A673 (cell line): ENCODE measurements around the gene ADGRG1. TPM values are rescaled to one million over a fixed set of nuclear protein-coding genes. Genes with fewer than 3 reads are reported as not detected.

Source experiments
- BruUV-seq: library from RNA; stranded (reverse); fragments of 400-500 nt; replicated peaks from 2 replicates; lab custom pipeline; 2021; lab: Mats Ljungman, UMichigan
- CTCF ChIA-PET: fragments of 300-600 bp; sonication (Branson Sonifier 250); formaldehyde crosslinking; loops from one replicate; lab custom pipeline; 2022; ENCODE audit warnings: antibody characterized with exemption; lab: Charles Lee
- POLR2A ChIA-PET: fragments of 300-600 bp; sonication (Branson Sonifier 250); formaldehyde crosslinking; loops from one replicate; lab custom pipeline; 2022; ENCODE audit warnings: antibody characterized with exemption; ENCODE audit not compliant: low non-redundant PET; lab: Charles Lee
- DNase-seq: peaks from one replicate; pipeline ENCODE4 v3.0.0-alpha.2; 2015; ENCODE audit warnings: low spot score
- H3K27ac ChIP-seq: fragments of 200-600 bp; sonication (generic); 2 replicates; pipeline ENCODE4 v1.5.1; 2016; ENCODE audit warnings: mixed run types, low read depth, mild to moderate bottlenecking, mixed read lengths, antibody characterized with exemption, low read length; ENCODE audit not compliant: poor library complexity, severe bottlenecking
- H3K27me3 ChIP-seq: fragments of 200-600 bp; sonication (generic); replicated peaks from 2 replicates; pipeline ENCODE4 v1.6.1; 2017; ENCODE audit warnings: mixed run types, low read depth, mild to moderate bottlenecking, mixed read lengths, antibody characterized with exemption, low read length; ENCODE audit not compliant: insufficient read depth, poor library complexity
- H3K36me3 ChIP-seq: fragments of 200-600 bp; sonication (generic); 2 replicates; pipeline ENCODE4 v1.6.1; 2016; ENCODE audit warnings: mixed run types, mild to moderate bottlenecking, mixed read lengths, antibody characterized with exemption, low read length; ENCODE audit not compliant: insufficient read depth, poor library complexity, severe bottlenecking
- H3K4me1 ChIP-seq: fragments of 200-600 bp; sonication (generic); 2 replicates; pipeline ENCODE4 v1.6.1; 2017; ENCODE audit warnings: mixed run types, mild to moderate bottlenecking, mixed read lengths, antibody characterized with exemption, low read length; ENCODE audit not compliant: insufficient read depth, poor library complexity, severe bottlenecking
- H3K4me3 ChIP-seq: fragments of 200-600 bp; sonication (generic); 2 replicates; pipeline ENCODE4 v1.5.1; 2016; ENCODE audit warnings: low read depth, mixed run types, mild to moderate bottlenecking, mixed read lengths, low read length; ENCODE audit not compliant: poor library complexity, severe bottlenecking
- H3K9me3 ChIP-seq: fragments of 200-600 bp; sonication (generic); 2 replicates; pipeline ENCODE4 v1.6.1; 2016; ENCODE audit warnings: mixed run types, low read depth, mild to moderate bottlenecking, mixed read lengths, antibody characterized with exemption, low read length; ENCODE audit not compliant: poor library complexity, severe bottlenecking
- CTCF ChIP-seq: fragments of 300-800, 200-600 bp; sonication (generic); conservative IDR thresholded peaks from 2 replicates; pipeline ENCODE4 v1.5.1; 2017; ENCODE audit warnings: low read depth, mild to moderate bottlenecking, antibody characterized with exemption, low read length, moderate library complexity, mixed read lengths
- EZH2 ChIP-seq: fragments of 200-600 bp; sonication (generic); IDR thresholded peaks from 2 replicates; pipeline ENCODE4 v1.6.1; 2017; ENCODE audit warnings: borderline replicate concordance, low read depth, mild to moderate bottlenecking, mixed read lengths, antibody characterized with exemption, low read length; ENCODE audit not compliant: poor library complexity, severe bottlenecking
- intact Hi-C: fragments of 100-400 bp; cut with micrococcal nuclease; formaldehyde crosslinking; loops from one replicate; pipeline ENCODE4 v1.10.0; 2022; ENCODE audit not compliant: unreplicated experiment
- total RNA-seq: library from RNA; stranded (reverse); gene quantifications from 2 replicates; pipeline ENCODE4 v1.2.3, GENCODE V29; 2021

ADGRG1 gene
- total RNA-seq, 1 experiment from 2014 or later: 0.75 TPM

- Histone ChIP-seq H3K9me3 (peaks cover 3% of the 10 kb centered on the region), H3K36me3 (no peaks in the 10 kb centered on the region), H3K4me1 (no peaks in the 10 kb centered on the region), H3K27me3 (no peaks in the 10 kb centered on the region), H3K4me3 (no peak overlapping the region), H3K27ac (no peak overlapping the region)
- CTCF ChIA-PET: no interaction called here
- DNase-seq: no peak
- TF ChIP-seq EZH2 (no peak), CTCF (no peak)
- intact Hi-C loops: loop anchor here (10.0 kb wide), 2 partner anchors 156 to 266 kb away; no protein-coding TSS in a partner anchor
- POLR2A ChIA-PET: no interaction called here
- no TSS peak for BruUV-seq
Measured at GRCh38 chr16:57598437-57598836, 30.0 kb upstream of the ADGRG1 start.

GRCh38 chr16:57600048-57600835 is 28.2 kb upstream of the ADGRG1 start:
- BruUV-seq: no TSS peak
- H3K27me3 ChIP-seq: no peaks in the 10 kb centered on the region
- no peaks in the 10 kb centered on the region for H3K36me3 ChIP-seq
- TF ChIP-seq CTCF (peak; percentile 67), EZH2 (no peak)
- DNase-seq: peak; percentile 26
- POLR2A ChIA-PET: no interaction called here
- H3K4me1 ChIP-seq: no peaks in the 10 kb centered on the region
- intact Hi-C loops: no loop called here
- CTCF ChIA-PET: no interaction called here
- H3K27ac ChIP-seq: no peak overlapping the region
- H3K4me3 ChIP-seq: no peak overlapping the region
- peaks cover 3% of the 10 kb centered on the region for H3K9me3 ChIP-seq

GRCh38 chr16:57600952-57601580 is 27.4 kb upstream of the ADGRG1 start:
- H3K27me3 ChIP-seq: no peaks in the 10 kb centered on the region
- TF ChIP-seq CTCF (no peak), EZH2 (no peak)
- POLR2A ChIA-PET: no interaction called here

More at GRCh38 chr16:57600952-57601580, 27.4 kb upstream of the ADGRG1 start:
- no TSS peak for BruUV-seq
- no peak overlapping the region for H3K4me3 ChIP-seq
- peaks cover 3% of the 10 kb centered on the region for H3K9me3 ChIP-seq
- H3K36me3 ChIP-seq: no peaks in the 10 kb centered on the region
- H3K27ac ChIP-seq: no peak overlapping the region
- no peak for DNase-seq
- intact Hi-C loops: no loop called here
- no peaks in the 10 kb centered on the region for H3K4me1 ChIP-seq
- CTCF ChIA-PET: no interaction called here
